Activated CD4-positive, alpha-beta T cell treated with anti-CD3 and anti-CD28 coated beads for 1 hour (primary cell): ENCODE data around the gene IKZF2.

Experiments used
- DNase-seq: peaks from one replicate; pipeline ENCODE4 v3.0.0-alpha.2; 2020

IKZF2 gene

GRCh38 chr2:212953170-212953920, 198.1 kb downstream of the IKZF2 start:
- no peak for DNase-seq

GRCh38 chr2:212949786-212950185, 201.6 kb downstream of the IKZF2 start:
- DNase-seq: no peak
